IPS-18c (cell line): Measurements from ENCODE around the gene ITGB6.

ENCODE experiments used
- H3K4me3 ChIP-seq: 2 replicates; pipeline ENCODE4 v1.7.0; 2013; ENCODE audit warnings: low read depth, mild to moderate bottlenecking, low read length, moderate library complexity; ENCODE audit not compliant: insufficient read depth
- H3K9me3 ChIP-seq: one replicate; pipeline ENCODE4 v1.6.1; 2013; ENCODE audit warnings: mild to moderate bottlenecking, low read length, moderate library complexity; ENCODE audit not compliant: control insufficient read depth, insufficient read depth

Gene ITGB6

GRCh38 chr2:160055726-160056108, 144.4 kb downstream of the ITGB6 start:
- H3K9me3 ChIP-seq = peaks cover 2% of the 10 kb centered on the region
- no peak overlapping the region for H3K4me3 ChIP-seq

- H3K9me3 ChIP-seq = peaks cover 2% of the 10 kb centered on the region
- no peak overlapping the region for H3K4me3 ChIP-seq
Measured at GRCh38 chr2:160054984-160055725, 144.9 kb downstream of the ITGB6 start.

- Histone ChIP-seq H3K4me3 (no peak overlapping the region), H3K9me3 (peaks cover 2% of the 10 kb centered on the region)
Measured at GRCh38 chr2:160053946-160054345, 146.1 kb downstream of the ITGB6 start.

GRCh38 chr2:160052531-160052930, 147.5 kb downstream of the ITGB6 start:
- Histone ChIP-seq H3K4me3 (no peak overlapping the region), H3K9me3 (peaks cover 2% of the 10 kb centered on the region)

- Histone ChIP-seq H3K9me3 (no peaks in the 10 kb centered on the region), H3K4me3 (no peak overlapping the region)
Measured at GRCh38 chr2:160051371-160051800, 148.7 kb downstream of the ITGB6 start.

DNA sequence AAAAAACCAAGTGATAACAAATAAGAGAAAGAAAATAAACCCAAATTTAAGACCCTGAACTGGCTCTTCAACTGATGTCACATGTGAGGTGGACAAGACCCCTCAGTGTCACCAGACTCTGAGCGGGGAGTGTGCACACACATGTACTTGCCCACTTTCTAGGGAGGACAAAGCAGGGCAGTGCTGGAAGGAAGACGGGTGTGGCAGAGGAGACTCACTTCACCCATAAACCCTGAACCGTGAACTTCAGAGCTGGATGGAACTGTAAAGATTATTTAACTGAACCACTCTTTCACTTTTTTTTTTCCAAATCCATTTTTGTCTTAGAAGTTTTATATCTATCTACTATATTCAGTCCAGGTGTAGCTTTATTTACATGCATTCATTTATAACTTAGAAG, 149.9 kb downstream of the ITGB6 start:
- no peak overlapping the region for H3K4me3 ChIP-seq
- H3K9me3 ChIP-seq = no peaks in the 10 kb centered on the region
